ENCODE results near the gene PPP1R15B. TPM values are rescaled to one million over a fixed set of nuclear protein-coding genes. Genes with fewer than 3 reads are reported as not detected.

Gene PPP1R15B
- total RNA-seq, 4 donors from 2014 or later = 29.5 to 42.3 (median 34.0) TPM

DNA sequence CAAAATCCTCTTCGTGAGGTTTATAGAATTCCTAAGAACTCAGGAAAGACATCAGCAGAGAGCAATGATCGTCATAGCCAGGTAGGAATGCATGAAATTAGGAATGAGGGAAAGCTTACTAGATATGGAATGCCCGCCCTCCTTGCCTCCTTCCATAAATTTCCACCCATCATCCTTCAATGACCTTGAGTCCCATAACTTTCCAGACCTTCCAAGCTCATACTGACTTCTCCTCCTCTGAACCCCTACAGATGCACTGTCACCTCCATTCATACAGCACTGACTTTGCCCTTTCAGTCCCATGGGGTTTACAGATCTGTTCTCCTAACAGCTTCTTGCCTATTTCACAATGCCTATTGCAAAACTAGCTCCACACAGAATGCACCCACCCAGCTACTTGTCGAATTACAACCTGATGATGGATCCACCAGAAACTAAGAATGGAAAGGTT is 23.8 kb upstream of the PPP1R15B start:
- WGBS, 2 donors = 72 to 77% methylated on average over 4 of the region's 4 CpGs
- Histone ChIP-seq H3K27ac (peak overlapping the region; percentile 32 to 89 (median 54)), H3K4me3 (no peak overlapping the region), H3K27me3 (no peaks in the 10 kb centered on the region), H3K9me3 (no peaks in the 10 kb centered on the region), H3K4me1 (peaks cover 20 to 75% (median 47%) of the 10 kb centered on the region in 3 donors), H3K36me3 (peaks cover 10 to 73% (median 26%) of the 10 kb centered on the region in 3 donors)
- no peak for TF ChIP-seq POLR2A (IDR thresholded peaks at IDR 0.05)
- TF ChIP-seq, protein P1, sequence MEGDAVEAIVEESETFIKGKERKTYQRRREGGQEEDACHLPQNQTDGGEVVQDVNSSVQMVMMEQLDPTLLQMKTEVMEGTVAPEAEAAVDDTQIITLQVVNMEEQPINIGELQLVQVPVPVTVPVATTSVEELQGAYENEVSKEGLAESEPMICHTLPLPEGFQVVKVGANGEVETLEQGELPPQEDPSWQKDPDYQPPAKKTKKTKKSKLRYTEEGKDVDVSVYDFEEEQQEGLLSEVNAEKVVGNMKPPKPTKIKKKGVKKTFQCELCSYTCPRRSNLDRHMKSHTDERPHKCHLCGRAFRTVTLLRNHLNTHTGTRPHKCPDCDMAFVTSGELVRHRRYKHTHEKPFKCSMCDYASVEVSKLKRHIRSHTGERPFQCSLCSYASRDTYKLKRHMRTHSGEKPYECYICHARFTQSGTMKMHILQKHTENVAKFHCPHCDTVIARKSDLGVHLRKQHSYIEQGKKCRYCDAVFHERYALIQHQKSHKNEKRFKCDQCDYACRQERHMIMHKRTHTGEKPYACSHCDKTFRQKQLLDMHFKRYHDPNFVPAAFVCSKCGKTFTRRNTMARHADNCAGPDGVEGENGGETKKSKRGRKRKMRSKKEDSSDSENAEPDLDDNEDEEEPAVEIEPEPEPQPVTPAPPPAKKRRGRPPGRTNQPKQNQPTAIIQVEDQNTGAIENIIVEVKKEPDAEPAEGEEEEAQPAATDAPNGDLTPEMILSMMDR (IDR thresholded peaks at IDR 0.05) = no peak
- intact Hi-C loops (cut with DNase I) = no loop called here
- no peak for DNase-seq

DNA sequence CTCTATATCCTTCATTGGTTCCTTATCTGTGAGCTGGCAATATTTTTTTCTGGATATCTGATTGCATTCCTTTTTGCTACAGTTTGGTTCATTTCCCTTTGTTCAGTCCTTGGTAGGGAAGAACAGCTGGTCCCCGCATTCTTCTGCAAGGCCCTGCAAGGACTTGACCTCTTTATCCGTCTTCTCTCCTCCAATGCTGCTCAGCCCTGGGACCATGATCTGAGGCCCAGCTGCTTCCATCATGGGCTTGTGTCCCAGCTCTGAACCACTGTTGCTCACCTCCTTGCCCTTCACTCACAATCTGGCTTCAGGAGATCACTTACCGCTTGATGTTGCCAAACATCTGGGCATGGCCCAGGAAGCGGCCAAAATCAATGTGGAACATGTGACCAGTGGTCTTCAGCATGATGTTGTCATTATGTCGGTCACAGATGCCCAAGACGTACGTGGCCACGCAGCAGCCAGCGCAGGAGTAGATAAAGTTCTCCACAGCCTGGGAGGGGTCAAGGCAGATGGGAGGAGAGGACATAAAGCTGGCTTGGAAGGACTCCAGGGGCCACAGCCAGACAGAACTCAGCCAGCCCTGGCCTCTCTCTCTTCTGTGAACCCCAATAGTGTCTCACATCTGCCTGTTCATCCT is 22.6 kb upstream of the PPP1R15B start:
- no peak for DNase-seq
- Histone ChIP-seq H3K36me3 (peaks cover 16 to 75% (median 26%) of the 10 kb centered on the region in 3 donors), H3K4me1 (peaks cover 20 to 64% (median 36%) of the 10 kb centered on the region in 3 donors), H3K27me3 (no peaks in the 10 kb centered on the region), H3K4me3 (no peak overlapping the region), H3K27ac (peak overlapping the region in 3 of 4 donors; percentile 45 to 89 (median 64)), H3K9me3 (no peaks in the 10 kb centered on the region)
- TF ChIP-seq, protein P1 (IDR thresholded peaks at IDR 0.05) = no peak
- TF ChIP-seq POLR2A (IDR thresholded peaks at IDR 0.05) = no peak
- intact Hi-C loops (cut with DNase I) = loop anchor here (5.0 kb wide), 1 partner anchor 68 kb away; no protein-coding TSS in a partner anchor
- 95 to 96% methylated on average over 9 of the region's 9 CpGs for WGBS, 2 donors

GRCh38 chr1:204432708-204433107 is 21.1 kb upstream of the PPP1R15B start:
- Histone ChIP-seq H3K4me3 (no peak overlapping the region), H3K9me3 (no peaks in the 10 kb centered on the region), H3K27ac (peak overlapping the region in 1 of 4 donors; percentile 60), H3K27me3 (no peaks in the 10 kb centered on the region), H3K4me1 (peaks cover 12 to 48% (median 20%) of the 10 kb centered on the region in 3 donors), H3K36me3 (peaks cover 11 to 87% (median 26%) of the 10 kb centered on the region in 3 donors)
- WGBS, 2 donors = 86 to 88% methylated on average over 2 of the region's 2 CpGs
- TF ChIP-seq POLR2A (IDR thresholded peaks at IDR 0.05) = no peak
- TF ChIP-seq, protein P1 (IDR thresholded peaks at IDR 0.05) = no peak
- intact Hi-C loops (cut with DNase I) = loop anchor here (5.0 kb wide), 1 partner anchor 70 kb away; no protein-coding TSS in a partner anchor
- DNase-seq = no peak

DNA sequence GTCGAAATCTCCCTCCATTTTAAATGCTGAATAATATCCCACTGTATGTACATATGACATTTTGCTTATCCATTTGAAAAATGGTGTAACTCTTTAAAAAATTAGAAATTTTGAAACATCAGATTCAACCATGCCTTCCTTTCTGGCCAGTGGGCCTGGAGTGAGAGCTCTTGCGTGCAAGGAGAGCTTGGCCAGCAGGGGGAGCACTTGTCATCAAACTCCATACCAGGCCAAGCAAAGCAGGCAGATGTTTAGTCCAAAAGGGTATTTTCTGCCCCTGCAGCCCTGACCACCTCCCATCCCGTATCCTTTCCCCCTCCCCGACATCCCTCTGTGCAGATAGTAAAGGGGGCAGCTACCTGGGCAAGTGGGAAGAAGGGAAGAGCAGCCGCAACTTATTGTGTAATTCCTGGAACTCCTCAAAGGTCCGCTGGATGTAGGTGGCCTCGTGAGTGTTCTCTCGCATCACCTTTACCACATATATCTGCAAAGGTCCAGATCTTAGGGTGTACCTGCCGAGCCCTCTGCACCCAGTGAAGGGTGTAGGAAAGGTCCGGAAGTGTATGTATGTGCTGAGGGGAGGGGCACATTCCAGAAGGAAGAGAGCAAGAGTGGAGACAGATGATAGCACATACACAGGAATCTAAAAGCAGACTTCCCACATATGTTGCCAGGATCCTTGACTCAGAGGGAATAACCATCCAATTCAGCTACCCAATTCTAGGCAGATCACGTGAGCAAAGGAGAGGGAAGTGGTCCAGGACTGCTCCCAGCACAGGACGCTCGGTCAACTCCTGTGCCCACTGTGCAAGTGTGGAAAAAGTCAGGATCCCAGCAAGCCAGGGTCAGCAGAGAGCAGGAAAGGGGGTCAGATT is 19.9 kb upstream of the PPP1R15B start:
- intact Hi-C loops (cut with DNase I) = loop anchor here (5.0 kb wide), 1 partner anchor 71 kb away; no protein-coding TSS in a partner anchor
- H3K36me3 ChIP-seq = peaks cover 11 to 87% (median 26%) of the 10 kb centered on the region in 3 donors
- H3K4me1 ChIP-seq = peaks cover 7 to 47% (median 19%) of the 10 kb centered on the region in 3 donors
- peak overlapping the region in 3 of 4 donors; percentile 11 to 60 (median 39) for H3K27ac ChIP-seq
- 57 to 61% methylated on average over 8 to 12 of the region's 13 CpGs for WGBS, 2 donors
- DNase-seq = peak; percentile 43
- no peak overlapping the region for H3K4me3 ChIP-seq
- H3K9me3 ChIP-seq = no peaks in the 10 kb centered on the region
- TF ChIP-seq POLR2A (IDR thresholded peaks at IDR 0.05) = no peak
- TF ChIP-seq, protein P1 (IDR thresholded peaks at IDR 0.05) = peak; percentile 65 to 94 (median 89)
- H3K27me3 ChIP-seq = no peaks in the 10 kb centered on the region

All from esophagus squamous epithelium (tissue), 5 donors.